Measurements from ENCODE around the gene TMPRSS11F.

TMPRSS11F gene

GRCh38 chr4:68021185-68021584, 108.5 kb downstream of the TMPRSS11F start:
- no peak for TF ChIP-seq CTCF (IDR thresholded peaks at IDR 0.05; ENCODE audit: insufficient read depth, low read length, poor library complexity, severe bottlenecking)
- no peak for DNase-seq (ENCODE audit: extremely low read depth, insufficient read length)
- H3K4me3 ChIP-seq (replicated peaks; ENCODE audit: low read depth, low read length) = no peak overlapping the region
- H3K27me3 ChIP-seq (replicated peaks; ENCODE audit: control insufficient read depth, insufficient read depth, low read length) = no peaks in the 10 kb centered on the region
- H3K36me3 ChIP-seq (ENCODE audit: control insufficient read depth, insufficient read depth, low read length) = no peaks in the 10 kb centered on the region

- Histone ChIP-seq H3K4me3 (replicated peaks; ENCODE audit: low read depth, low read length) (no peak overlapping the region), H3K27me3 (replicated peaks; ENCODE audit: control insufficient read depth, insufficient read depth, low read length) (no peaks in the 10 kb centered on the region), H3K36me3 (ENCODE audit: control insufficient read depth, insufficient read depth, low read length) (no peaks in the 10 kb centered on the region)
- TF ChIP-seq CTCF (IDR thresholded peaks at IDR 0.05; ENCODE audit: insufficient read depth, low read length, poor library complexity, severe bottlenecking) = no peak
- DNase-seq (ENCODE audit: extremely low read depth, insufficient read length) = no peak
These were observed 118.0 kb downstream of the TMPRSS11F start for GRCh38 chr4:68011684-68012083.
